NCI-H1436 treated with DMSO at 0.1 percent for 48 hours (cell line): ENCODE measurements around the gene CHRNA3.

Source experiments
- DNase-seq: peaks from one replicate; lab custom pipeline; 2025; lab: John Stamatoyannopoulos, UW

Gene CHRNA3

GRCh38 chr15:78620527-78621421 lies at the start of gene CHRNA3:
Gene CHRNA3, minus strand, starts transcription at chr15:78620996. Its CDS starts 202 bp downstream, at chr15:78620794.
- DNase-seq: no peak

- no peak for DNase-seq
Observed at GRCh38 chr15:78668987-78669386, 48.2 kb upstream of the CHRNA3 start.

DNA sequence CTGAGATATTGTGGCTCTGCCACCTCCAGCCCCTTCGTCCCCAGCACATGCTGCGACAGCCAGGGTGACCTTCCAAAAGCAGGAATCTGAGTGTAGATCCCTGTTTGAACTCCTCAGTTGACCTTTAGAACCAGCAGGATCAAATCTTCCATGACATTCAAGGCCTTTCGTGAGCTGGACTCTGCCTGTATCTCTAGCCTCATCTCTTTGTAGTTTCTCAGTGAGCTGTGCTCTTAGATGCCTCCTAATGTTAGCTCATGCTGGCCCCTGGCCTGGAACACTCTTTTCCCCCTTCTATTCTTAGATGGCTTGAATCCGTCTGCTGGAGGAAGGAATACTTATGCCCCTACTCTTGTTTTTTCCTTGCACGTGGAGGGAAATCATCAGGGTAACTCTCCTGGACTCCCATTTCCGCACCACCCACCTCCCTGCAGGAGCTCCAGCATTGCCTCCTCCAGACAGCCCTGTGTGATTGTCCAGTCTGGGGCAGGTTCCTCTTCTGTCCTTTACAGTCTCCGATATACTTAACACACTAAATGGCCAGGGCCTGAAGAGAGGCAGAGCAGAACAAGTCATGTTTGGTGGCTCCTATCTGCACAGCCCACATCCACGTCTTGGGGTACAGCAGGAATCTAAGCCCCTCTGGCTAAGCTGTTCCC lies 46.9 kb upstream of the CHRNA3 start:
- no peak for DNase-seq

- DNase-seq: no peak
Observed at GRCh38 chr15:78666010-78666409, 45.2 kb upstream of the CHRNA3 start.

DNA sequence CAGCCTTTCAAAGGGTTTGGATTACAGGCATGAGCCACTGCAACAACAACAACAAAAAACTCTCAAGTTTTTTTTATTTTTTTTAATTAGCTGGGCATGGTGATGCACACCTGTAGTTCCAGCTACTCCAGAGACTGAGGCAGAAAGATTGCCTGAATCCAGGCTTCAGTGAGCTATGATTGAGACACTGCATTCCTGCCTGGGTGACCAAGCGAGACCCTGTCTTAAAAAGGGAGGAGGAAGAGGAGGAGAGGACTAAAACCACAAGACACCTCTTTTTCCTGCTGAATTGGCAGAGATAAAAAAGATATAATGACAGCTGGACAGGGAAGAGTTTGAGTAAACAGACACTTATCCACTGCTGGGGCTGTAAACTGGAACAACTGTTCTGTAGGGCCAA lies 42.9 kb upstream of the CHRNA3 start:
- no peak for DNase-seq

GRCh38 chr15:78662028-78662427 lies 41.2 kb upstream of the CHRNA3 start:
- no peak for DNase-seq

GRCh38 chr15:78661001-78661400 lies 40.2 kb upstream of the CHRNA3 start:
- DNase-seq: no peak

DNA sequence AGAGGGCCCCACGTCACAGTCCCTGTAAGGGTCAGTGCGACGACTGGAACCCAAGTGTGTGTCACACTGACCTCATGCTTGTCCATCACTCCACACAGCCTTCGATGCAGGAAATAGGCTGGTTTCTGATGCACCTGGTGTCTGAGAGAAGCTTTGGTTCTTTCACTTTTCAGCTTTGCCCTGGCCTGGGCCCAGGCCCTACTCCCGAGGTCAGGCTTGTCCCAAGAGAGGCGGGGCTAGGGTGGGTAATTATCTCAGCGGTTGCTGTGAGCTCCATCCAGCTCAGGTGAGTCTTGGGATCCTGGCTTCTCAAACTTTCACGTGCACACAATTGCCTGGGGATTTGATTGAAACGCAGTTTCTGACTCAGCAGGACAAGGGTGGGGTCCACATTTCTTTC lies 39.8 kb upstream of the CHRNA3 start:
- no peak for DNase-seq

DNA sequence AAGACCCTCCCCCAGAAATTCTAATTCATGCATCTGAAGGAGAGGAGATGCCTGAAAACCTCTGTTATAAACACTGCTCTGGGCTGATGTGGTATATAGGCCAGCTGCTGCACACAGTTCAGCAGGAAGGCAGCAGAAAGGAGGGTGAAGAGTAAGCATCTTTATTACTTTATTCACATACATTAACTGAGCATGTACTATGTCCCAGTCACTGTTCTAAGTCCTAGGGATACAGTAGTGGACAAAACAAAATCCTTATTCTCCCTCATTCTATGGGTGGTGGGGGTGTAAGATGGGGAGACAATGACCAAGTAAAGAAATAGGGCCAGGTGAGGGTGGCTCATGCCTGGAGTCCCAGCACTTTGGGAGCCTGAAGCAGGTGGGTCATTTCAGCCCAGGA lies 38.0 kb upstream of the CHRNA3 start:
- no peak for DNase-seq

GRCh38 chr15:78654272-78654671 lies 33.5 kb upstream of the CHRNA3 start:
- no peak for DNase-seq

DNA sequence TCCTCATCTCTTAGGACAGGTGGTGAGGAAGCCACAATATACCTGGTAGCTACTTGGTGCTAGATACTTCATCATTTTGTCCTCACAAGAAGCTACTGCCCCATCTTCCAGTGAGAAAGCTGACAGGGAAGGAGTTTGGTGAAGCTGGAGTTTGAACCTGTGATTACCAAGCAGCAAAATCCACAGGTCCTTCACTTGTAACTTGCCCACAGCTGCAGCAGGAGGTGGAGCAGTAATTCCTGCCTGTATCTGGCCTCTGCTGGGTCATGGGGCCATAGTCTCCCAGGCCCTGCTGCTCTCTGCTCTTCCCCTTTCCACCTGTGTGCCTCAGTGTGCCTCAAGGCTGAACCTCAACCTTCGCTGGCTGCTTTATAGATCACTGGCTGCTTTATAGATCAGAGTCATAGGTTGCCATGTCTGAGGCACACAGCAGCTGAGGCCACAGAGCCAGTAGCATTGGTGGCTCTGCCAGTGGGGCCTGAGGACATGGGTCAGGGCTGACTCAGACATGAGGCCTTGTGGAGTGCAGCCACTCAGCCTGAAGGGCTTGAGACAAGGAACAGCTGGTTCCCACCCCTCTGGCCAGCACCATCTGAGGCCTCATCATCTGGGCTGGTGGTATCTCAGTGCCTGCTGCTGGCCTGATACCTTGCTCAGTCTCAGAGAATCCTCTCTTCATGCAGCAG lies 31.3 kb upstream of the CHRNA3 start:
- no peak for DNase-seq

GRCh38 chr15:78651007-78651406 lies 30.2 kb upstream of the CHRNA3 start:
- no peak for DNase-seq

DNA sequence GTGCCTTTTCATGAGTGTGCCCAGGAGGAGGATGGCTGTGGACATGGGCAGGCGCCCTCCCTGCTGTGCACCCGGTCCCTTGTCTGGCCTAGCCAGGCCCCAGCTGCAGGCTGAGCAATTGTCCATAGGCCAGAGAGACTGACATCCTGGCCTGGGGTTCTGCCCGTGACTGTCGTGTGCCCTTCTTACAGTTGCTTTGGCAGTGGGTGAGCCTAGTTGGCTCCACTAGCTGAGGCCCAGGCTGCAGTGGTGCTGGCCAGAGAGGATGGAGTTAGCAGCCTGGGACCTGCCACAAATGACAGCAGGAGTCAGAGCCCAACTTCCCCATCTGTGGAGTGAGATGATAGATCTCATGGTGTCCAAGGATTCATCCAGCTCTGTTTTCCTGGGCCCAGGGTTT lies 29.2 kb upstream of the CHRNA3 start:
- DNase-seq: no peak

DNA sequence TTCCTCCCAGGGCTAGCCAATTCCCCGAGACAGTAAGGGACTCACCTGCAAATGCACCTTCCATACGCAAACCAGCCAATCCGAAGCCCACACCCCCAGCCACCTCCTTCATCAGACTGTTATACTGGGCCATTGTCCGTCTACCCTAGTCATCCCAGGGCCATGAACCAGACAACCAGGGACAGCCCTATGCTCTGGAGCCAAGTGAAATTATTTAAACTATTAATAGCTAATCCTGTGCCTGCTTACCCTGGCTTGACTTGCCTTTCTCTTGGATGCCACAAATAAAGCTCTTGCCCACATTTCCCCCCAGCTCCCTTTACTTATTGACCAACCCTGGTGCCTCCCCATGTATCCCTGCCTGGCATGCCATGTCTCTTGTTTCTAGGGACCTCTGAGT lies 24.2 kb upstream of the CHRNA3 start:
- DNase-seq: no peak

DNA sequence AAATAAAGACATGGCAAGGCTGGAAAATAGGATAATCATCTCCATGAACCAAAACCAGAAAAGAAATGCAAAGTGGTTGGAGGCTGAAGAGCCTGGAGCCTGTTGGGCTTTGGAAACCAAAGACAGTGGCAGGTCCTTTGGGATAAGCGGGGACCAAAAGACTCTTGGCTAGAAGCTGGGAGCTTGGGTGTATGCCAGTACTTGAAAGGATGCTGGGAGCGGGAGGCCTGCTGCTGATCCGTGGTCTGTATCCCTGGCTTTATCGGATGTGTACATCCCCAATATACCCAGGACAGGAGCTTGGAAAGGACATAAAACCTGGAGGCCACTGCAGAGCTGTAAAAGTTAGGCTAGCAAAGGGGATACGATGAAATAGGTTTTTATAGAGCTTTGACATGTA lies 21.5 kb upstream of the CHRNA3 start:
- no peak for DNase-seq

DNA sequence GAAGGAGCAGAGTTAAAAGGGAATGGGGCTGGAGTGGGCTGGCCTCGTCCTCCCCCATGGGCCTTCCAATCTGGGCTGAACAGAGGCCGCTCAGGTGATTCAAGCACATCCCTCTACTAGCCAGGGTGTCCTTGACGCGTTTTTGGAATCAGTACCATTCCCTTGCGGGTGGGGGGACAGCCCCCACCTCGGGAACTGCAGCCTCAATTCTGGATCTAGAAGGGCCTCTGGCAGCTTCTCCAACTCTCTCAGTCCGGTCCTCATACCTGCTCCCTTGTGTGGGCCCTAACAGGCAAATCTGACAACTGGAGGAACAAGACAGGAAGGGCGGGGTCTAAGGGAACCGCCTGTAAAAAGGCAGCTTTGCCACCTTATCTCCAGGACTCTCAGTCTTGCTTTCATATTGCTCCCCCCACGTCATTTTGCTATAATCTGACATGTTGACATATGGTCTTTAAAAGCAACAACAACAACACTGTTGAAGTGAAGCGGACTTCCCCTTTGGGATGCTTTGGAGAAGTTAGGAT lies 21.0 kb upstream of the CHRNA3 start:
- DNase-seq: no peak

- DNase-seq: no peak
Observed at GRCh38 chr15:78641102-78641748, 20.4 kb upstream of the CHRNA3 start, which contains the start of gene CHRNB4. Gene CHRNB4, minus strand, starts transcription at chr15:78641210. Its CDS starts 77 bp downstream, at chr15:78641133.

- DNase-seq: no peak
Observed at GRCh38 chr15:78640527-78641101, 19.8 kb upstream of the CHRNA3 start.

GRCh38 chr15:78638658-78639314 lies 18.0 kb upstream of the CHRNA3 start:
- DNase-seq: no peak

GRCh38 chr15:78637776-78638435 lies 17.1 kb upstream of the CHRNA3 start:
- no peak for DNase-seq
